Caki2 (cell line): ENCODE results near the gene SKAP1. TPM values are rescaled to one million over a fixed set of nuclear protein-coding genes. Genes with fewer than 3 reads are reported as not detected.
A peak's percentile ranks its signal among the peaks of the same experiment; 100 is the strongest.
"Not testable (repeated sequence)": the region's sequence is repeated elsewhere in the genome, so short reads cannot be mapped to it uniquely, and the experiment has no call there.

Source experiments
- DNase-seq: peaks from one replicate; pipeline ENCODE4 v3.0.0-alpha.2; 2015; ENCODE audit warnings: low read depth
- in situ Hi-C: cut with HindIII; loops from 2 replicates; pipeline ENCODE4 v1.10.0; 2016; ENCODE audit warnings: low sequenced_read_pairs, low pct_unique_long_range_greater_than_20kb, mixed read lengths
- total RNA-seq: library from RNA; depleted of rRNA; stranded (reverse); fragments of >200 nt; shearing (Covaris generic); gene quantifications from 2 replicates; pipeline ENCODE4 v1.2.3, GENCODE V29; 2014; ENCODE audit warnings: low replicate concordance

Gene SKAP1
- total RNA-seq, 1 experiment from 2014 or later, result 0.88 TPM

- in situ Hi-C loops, result no loop called here
- no peak for DNase-seq
Measured at GRCh38 chr17:48384164-48384563, 45.9 kb downstream of the SKAP1 start.

DNA sequence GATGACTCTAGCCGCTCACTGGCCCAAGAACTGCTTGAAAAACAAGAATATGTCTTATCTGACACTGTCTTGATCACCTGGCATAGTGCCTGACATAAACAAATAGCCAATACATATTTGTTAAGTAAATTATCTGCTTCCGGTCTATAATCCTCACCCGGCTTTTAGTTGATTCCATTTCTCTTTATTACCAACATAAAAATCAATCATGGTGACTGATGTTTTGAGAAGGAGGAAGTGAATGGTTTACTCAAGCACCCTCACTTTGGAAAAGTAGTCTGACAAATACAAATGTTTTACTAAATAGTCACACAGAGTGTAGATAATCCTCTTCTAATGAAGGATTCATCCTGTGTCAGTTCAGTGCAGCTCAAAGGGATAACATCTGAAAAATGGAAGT is 47.0 kb downstream of the SKAP1 start:
- in situ Hi-C loops, result no loop called here
- DNase-seq, result no peak

- in situ Hi-C loops, result no loop called here
- no peak for DNase-seq
Measured at GRCh38 chr17:48378708-48379392, 51.2 kb downstream of the SKAP1 start.

DNA sequence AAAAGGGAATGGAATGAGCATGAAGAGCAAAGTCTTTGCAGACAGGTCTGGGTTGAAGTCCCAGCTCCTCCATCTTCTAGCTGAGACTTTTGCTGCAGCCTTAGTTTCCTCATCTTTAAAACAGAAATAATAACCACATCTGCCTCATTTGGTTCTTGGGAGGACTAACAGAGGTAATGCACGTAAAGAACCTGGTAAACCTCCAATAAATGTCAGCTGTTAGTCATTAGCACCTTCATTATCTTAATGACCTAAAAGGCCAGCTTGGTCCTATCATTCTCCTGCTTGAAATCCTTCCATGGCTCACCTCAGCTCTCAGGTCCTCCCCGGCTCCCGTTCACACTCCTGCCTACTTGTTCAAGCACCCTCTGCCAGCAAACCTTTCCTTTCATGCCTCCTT is 51.8 kb downstream of the SKAP1 start:
- in situ Hi-C loops, result no loop called here

GRCh38 chr17:48376682-48377325 is 53.2 kb downstream of the SKAP1 start:
- DNase-seq, result no peak
- in situ Hi-C loops, result no loop called here

More for the DNA sequence above, 51.8 kb downstream of the SKAP1 start:
- DNase-seq, result no peak

DNA sequence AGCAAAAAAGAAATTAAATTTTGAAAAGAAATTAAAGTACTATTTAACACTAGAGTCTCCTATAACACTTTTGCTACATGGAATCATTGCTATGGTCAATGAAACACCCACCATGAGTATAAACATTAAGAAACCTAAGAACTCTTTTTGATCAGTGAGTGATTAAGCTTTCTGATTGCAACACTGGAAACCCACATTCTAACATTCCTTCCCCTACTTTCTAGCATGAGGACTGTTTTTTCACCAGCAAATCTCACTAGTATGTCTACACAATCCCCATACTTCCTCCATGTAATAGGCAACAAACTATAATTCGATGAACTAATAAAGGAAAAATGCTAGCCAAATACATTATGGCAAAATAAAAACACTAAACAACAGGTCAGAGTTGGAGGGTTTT is 54.7 kb downstream of the SKAP1 start:
- no peak for DNase-seq
- in situ Hi-C loops, result no loop called here

GRCh38 chr17:48374650-48375230 is 55.3 kb downstream of the SKAP1 start:
- no peak for DNase-seq
- in situ Hi-C loops, result no loop called here

DNA sequence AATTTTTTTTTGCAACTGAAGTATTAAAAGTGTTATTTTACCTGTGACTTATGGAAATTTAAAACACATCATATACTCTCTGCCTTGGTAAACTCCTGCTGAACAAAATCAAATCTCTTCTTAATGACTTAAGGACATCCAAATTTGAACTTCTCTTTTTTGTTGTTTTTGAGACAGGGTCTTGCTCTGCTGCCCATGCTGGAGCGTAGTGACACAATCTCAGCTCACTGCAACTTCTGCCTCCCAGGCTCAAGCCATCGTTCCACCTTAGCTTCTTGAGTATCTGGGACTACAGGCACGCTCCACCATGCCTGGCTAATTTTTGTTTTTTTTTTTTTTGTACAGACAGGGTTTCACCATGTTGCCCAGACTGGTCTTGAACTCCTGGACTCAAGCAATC is 56.1 kb downstream of the SKAP1 start:
- DNase-seq, result no peak
- in situ Hi-C loops, result no loop called here

- in situ Hi-C loops, result no loop called here
- no peak for DNase-seq
Measured at GRCh38 chr17:48373130-48373830, 56.7 kb downstream of the SKAP1 start.

- DNase-seq, in situ Hi-C loops: not testable (repeated sequence)
Measured at GRCh38 chr17:48368967-48369366, 61.0 kb downstream of the SKAP1 start.

- in situ Hi-C loops, result no loop called here
- DNase-seq, result no peak
Measured at GRCh38 chr17:48368352-48368908, 61.6 kb downstream of the SKAP1 start.

DNA sequence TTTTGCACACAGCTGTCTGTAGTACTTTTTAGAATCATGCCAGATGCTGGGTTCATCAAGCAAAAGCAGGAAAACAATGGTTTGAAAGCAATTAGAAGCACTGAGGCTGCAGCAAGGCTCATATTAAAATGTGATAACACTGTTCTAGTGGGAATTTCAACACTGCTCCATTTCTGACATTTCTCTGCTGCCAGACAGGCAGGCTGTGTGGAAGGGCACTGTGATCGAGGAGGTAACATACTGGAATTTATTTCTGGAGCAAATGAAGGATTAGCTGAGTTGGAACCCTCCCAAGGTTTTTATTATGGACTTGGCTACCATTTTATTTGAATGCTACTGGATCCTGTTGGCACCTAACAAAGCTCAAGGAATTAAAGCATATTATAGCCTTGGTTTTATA is 66.9 kb downstream of the SKAP1 start:
- in situ Hi-C loops, result no loop called here
- no peak for DNase-seq

DNA sequence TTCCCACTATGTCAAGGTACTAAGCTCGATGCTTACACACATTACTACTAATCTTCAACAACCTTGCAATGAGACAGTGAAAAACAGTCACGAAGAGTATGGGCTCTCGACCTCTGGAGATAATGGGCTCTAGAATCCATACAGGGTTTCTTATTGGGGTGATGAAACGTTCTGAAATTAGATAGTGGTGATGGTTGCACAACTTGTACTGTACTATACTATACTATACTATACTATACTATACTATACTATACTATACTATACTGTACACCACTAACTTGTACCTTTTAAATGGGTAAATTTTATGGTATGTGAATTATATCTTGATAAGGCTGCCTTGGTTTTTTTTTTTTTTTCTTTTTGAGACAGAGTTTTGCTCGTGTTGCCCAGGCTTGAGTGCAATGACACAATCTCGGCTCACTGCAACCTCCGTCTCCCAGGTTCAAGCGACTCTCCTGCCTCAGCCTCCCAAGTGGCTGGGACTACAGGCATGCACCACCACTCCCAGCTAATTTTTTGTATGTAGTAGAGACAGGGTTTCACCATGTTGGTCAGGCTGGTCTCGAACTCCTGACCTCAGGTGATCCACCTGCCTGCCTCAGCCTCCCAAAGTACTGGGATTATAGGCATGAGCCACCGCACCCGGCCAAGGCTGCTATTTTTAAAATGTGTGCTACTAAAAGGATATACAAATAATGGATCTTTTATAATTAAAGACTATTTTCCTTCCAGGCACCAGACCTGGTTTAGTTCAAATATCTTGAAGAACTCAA is 69.0 kb downstream of the SKAP1 start:
- DNase-seq, in situ Hi-C loops: not testable (repeated sequence)

DNA sequence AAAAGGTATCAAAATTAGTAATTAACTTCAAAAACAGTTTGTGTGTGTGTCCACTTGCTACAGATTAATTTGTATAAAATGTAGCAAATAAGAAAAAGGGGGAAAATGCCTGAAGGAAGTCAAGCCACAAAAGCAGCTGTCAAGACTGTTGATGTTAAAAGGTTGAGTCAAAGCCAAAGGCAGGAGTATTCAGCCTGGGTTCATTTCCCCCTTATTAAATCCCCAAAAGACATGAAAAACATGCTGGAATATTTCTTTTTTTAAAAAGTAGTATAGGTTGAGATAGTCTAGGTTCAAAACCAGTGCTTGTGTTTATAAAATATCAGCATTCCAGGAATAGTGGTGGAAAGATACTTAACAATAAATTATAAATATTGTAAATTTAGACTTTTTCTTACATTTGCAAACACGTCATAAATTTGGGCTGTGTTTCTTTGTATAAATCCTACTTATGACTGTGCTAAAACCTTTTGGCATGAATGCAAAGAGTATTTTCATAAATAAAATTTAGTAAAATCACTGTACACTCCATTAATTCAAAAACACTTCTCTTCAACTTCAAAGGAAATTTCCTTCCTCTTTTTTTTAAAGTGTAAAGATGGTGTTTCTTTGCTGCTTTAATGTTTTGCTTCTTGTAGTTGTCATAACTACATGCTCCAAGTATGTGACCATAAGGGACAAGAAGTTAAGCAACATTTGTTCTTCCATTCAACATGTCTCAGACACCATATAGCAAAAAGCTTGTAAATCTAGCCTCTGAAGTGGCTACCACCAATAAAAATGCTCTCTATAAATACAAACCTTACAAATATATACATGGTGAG is 72.0 kb downstream of the SKAP1 start:
- in situ Hi-C loops, result no loop called here
- no peak for DNase-seq

- no peak for DNase-seq
- in situ Hi-C loops, result no loop called here
Measured at GRCh38 chr17:48356866-48357265, 73.1 kb downstream of the SKAP1 start.

DNA sequence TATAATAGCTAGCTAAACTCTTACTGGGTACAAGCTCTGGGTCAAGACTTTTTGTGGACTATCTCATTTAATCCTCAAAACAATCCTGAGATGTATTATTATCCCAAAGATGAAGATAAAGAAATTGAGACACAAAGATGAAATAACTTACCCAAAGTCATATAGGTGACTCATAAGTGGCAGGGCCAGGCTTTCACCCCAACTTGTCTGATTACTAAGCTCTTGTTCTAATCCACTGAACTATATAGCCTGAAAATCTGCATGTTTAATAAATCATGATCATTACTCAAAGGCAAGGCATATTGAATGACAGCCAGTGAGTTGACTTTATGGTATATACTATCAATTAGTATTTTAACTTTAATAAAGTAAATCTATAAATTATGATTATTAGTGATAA is 77.4 kb downstream of the SKAP1 start:
- in situ Hi-C loops, result no loop called here
- no peak for DNase-seq

DNA sequence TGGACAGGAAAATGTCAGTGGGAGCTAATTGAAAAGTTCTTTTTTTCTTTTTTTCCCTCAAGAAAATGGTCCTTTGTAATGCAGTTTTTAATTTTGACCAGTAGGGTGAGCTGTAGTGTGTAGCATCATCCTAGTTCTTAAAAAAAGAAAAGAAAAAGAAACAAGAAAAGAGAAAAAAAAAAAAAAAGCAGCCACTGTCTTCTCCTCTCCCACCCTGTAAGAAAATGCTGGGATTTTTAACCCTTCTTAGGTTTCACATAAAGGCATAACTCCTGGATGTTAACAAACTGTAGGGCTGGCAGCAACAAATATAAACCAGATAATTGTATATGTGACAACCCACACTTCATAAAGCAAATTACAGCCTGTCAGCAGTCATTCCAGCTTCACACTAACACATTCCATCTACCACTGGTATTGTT is 78.1 kb downstream of the SKAP1 start:
- in situ Hi-C loops, result no loop called here
- peak; percentile 69 for DNase-seq
